Measurements from ENCODE around the gene GALNT2.

GRCh38 chr1:230171356-230172015, 104.4 kb downstream of the GALNT2 start:
- TF ChIP-seq CTCF (conservative IDR thresholded peaks at IDR 0.05; ENCODE audit: low read depth in 2 of 2), result no peak
- TF ChIP-seq POLR2AphosphoS5 (IDR thresholded peaks at IDR 0.05; ENCODE audit: low read depth), result no peak
- TF ChIP-seq EZH2phosphoT487 (IDR thresholded peaks at IDR 0.05; ENCODE audit: unreplicated experiment), result no peak
- TF ChIP-seq EZH2 (IDR thresholded peaks at IDR 0.05; ENCODE audit: low read depth, unreplicated experiment), result no peak
- TF ChIP-seq REST (IDR thresholded peaks at IDR 0.05; ENCODE audit: unreplicated experiment), result no peak
- no peak for TF ChIP-seq NANOG (IDR thresholded peaks at IDR 0.05; ENCODE audit: borderline replicate concordance)

All from GM23338 (cell line).